HG02973 (cell line): ENCODE data around the gene MRPS15.
"Not testable (repeated sequence)": the region's sequence is repeated elsewhere in the genome, so short reads cannot be mapped to it uniquely, and the experiment has no call there.

Experiments
- ATAC-seq: cut with Tn5 transposase; IDR thresholded peaks from one replicate; pipeline ENCODE4 v1.9.1; 2021; ENCODE audit warnings: moderate library complexity; ENCODE audit not compliant: unreplicated experiment

The MRPS15 gene

DNA sequence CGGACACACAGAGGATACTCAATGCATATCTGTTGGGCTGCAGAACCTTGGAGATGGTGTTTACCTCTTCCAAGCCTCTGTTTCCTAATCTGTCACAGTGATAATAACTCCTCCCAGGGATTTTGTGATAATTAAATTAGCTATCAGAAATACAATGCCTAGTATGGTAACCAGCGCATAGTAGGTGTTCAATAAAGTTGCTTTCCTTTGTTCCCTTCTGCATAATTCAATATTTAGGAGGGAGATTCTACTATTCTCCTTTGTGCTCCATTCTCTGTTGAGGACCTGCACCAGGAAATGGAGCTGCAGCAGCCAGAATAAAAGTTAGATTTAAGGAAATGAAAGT, 21.9 kb upstream of the MRPS15 start:
- no peak for ATAC-seq

DNA sequence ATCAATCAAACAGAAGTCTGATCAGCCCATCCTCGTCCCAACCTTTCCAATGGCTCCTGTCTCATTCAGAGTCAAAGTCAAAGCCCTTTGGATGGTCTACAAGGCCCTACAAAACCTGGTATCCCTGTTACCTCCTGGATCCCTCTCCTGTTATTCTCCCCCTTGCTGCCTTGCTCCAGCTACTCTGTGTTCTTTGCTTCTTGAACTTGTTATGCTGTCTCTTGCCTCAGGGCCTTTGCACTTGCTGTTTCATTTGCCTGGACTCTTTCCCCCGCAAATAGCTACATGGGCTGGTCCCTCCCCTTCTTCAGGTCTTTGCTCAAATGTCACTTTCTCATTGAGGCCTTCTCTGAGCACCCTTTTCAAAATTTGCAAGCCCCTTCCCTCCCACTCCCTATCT, 19.9 kb upstream of the MRPS15 start:
- ATAC-seq, result no peak

DNA sequence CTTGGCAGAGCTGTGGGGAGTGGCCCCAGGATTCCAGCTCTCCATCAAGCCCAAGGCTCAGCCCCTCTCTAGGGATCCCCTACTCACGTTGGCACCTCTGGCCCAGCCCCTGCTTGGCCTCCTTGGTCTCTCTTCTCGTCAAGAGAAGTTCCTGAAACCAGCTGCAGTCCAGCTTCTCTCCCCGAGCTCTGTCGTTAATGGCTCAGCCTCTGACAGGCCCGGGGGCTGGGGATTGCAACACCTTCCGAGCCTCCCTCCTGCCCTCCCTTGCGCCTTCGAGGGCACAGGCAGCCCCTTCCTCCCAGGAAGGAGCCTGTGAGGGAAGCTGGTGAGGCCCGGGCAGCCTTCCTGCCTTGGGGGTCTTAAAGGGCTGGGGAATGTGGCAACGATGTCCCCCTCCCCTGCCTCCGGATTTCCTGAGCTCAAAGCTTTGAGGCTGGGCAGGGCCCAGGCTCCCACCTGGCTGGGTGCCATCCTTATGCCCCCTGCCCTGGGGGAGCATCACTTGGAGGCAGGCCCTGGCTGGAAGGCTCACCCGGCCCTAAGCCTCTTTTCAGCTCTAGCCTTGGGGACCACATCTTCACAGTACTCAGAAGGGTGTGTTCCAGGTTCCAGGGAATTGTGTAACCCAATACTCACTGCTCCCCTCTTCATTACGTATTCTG, 18.7 kb upstream of the MRPS15 start, which contains the start of gene CSF3R:
Gene CSF3R (minus strand): TSS at position 190 of the 665 bp plus-strand sequence. CDS start 3,417 bp downstream, outside the sequence.
- ATAC-seq, result no peak

DNA sequence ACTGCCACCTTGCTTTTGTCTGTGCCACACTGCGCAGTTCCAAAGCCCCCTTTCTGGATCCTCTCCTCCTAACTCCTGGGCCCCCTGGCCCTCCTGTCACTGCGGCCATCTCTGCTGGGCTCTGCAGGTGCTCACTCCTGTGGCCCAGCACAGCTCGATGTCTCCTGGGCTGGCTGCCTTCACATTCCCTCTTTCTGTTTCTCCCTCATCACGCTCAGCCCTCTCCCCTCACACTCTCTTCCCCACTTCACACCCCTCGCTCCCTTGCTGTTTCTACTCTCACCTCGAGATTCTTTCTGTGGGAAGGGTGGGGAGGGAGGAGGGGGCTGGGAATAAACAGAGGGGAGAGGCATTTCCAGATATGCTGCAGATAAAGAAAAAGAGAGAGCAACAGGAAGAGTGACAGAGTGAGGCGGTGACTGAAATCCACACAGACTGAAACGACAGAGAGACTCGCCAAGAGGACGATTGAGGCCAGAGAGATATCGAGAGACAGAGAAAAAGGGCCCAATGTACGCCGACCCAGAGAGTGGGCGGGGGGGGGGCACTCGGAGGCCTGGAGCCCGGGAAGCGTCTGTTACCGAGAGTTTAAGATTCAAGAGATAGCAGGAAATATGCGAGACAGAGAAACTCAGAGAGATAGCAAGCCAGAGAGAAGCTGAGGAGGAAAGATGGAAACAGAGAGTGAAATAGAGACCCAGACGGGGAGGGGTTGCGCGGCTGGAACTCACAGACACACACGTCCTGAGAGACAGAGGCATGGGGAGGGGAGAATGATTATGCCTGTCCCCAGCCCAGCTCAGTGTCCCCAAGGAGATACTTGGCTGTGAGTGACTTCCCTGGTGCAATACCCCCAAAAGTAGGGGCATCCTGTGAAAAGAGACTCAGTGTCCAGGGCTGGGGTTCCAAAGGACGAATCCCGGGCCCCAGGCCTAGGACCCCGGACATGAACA, 17.9 kb upstream of the MRPS15 start:
- no peak for ATAC-seq

DNA sequence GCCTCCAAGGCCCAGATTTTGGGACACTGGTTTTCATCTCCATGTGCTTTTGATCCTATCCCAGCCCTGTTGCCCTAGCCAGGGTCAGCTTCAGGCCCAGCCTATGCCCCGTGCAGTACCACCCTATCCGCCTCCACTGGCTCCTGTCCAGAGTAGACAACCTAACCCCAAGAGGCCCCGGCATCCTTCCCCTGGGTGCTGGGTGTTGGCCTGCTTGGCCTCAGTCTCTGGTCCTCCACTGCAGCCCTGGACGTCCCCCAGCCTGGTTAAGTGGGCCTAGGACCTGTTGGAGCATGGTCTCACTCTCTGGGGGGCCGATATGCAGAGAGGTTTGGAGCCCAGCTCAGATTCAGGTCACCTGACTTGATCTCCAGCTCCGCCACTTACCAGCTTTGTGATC, 16.9 kb upstream of the MRPS15 start:
- no peak for ATAC-seq

DNA sequence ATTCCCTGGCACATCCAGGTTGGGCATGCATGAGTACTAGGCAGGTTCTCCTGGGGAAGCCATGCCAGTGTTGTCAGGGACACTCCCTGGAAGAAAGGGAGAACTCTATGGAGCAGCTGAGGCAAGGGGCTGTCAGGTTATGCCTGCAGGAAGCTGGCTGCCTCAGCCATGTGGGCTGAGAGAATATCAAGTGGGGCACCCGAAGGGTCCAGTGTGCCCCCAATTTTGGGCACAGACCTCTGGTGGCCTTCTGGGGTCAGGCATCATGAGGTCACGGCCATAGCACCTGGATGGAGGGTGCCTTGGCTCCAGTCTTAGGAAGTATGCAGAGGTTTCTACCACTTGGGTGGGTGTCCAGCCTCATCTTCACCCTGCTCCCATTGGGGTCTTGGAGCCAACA, 16.0 kb upstream of the MRPS15 start:
- ATAC-seq, result no peak

DNA sequence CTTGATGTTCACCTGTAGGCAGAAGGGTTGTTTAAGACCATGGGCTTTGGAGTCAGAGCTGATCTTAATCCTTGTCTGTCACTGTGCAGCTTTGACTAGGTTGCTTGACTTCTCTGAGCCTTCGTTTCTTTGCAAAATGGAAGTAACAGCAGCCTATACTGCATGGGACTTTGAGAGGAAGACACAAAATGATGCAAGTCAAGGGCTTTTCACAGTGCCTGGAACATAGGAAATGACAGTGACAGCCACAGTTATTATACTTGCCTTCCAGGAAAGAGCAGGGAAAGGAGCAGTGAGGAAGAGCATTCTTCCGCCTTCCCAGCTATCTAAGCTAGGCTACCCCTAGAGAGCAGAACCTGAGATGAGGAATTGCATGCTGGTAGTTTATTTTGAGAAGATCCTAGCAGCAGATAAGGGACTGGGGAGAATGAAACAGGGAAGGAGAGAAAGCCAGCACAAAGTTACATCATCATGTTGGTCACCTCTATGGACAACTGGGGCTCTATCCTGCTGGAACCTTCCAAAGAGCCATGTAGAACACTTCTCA, 15.4 kb upstream of the MRPS15 start:
- ATAC-seq, result no peak

DNA sequence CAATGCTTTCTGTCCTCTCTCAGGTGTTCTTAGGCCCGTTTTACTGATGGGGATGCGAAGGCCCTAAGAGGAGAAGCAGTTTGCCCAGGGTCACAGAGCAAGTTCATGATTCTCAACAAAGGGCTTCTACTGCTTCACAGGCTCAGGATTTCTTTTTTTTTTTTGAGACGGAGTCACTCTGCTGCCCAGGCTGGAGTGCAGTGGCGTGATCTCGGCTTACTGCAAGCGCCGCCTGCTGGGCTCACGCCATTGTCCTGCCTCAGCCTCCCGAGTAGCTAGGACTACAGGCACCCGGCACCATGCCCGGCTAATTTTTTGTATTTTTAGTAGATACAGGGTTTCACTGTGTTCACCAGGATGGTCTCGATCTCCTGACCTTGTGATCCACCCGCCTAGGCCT, 13.4 kb upstream of the MRPS15 start:
- not testable (repeated sequence) for ATAC-seq

DNA sequence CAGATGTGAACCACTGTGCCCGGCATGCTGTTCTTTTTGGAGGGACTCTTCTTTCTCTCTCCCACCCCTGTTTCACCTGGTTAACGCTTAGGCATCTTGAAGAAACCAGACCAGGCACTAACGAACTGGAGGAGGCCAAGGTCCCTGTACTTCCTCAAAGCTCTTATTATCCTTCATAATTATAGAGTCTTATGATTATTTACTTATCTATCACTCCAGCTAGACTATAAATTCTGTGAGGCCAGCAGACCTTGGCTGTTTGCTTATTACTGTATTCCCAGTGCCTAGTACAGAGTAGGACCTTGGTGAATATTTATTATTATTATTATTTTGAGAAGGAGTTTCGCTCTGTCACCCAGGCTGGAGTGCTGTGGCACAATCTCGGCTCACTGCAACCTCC, 12.8 kb upstream of the MRPS15 start:
- ATAC-seq, result no peak

DNA sequence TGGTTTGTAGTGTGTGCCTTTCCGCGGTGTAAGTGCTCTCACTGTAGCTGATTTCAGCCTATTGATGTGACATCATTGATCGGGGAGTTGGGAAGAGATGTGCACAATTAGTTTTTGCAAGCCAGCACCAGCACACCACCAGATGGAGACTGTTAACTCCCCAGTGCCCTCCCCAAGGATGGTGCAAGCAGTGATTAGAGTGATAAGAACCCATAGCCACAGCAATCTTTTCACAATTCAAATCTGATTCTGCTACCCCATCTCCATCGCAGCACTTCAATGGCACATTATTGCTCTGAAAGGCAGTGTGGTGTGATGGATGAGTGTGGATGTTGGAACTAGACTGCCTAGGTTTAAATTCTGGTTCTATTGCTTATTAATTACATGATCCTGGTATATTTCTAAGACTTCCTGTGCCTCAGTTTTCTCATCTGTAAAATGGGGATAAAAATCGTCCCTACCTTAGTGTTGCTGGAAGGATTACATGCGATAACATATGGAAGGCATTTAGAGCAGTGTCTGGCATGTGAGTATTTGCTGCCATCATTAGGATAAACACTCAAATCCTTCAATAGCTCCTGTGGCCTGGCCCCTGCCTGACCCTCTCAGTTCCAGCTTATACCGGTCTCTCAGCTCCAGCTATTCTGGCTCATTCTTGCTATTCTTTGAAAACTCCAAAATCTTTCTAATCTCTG, 11.9 kb upstream of the MRPS15 start:
- ATAC-seq, result no peak

DNA sequence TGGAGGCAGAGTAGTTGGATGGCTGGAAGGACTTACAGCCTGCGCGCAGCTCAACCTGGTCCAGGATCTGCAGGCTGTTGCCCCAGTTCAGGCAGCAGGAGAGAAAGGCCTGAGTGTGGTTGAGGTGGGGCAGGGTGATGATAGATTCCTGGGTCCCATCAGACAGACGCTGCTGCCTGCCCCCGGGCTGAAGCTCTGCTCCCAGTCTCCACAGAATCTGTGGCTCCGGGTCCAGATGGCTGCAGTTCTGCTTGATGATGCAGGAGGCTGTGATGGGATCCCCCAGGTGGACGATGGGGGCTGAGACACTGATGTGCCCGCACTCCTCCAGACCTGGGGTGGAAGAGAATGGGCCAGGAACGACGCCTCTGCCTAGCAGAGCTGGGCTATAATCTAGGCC, 11.2 kb upstream of the MRPS15 start:
- ATAC-seq, result no peak

DNA sequence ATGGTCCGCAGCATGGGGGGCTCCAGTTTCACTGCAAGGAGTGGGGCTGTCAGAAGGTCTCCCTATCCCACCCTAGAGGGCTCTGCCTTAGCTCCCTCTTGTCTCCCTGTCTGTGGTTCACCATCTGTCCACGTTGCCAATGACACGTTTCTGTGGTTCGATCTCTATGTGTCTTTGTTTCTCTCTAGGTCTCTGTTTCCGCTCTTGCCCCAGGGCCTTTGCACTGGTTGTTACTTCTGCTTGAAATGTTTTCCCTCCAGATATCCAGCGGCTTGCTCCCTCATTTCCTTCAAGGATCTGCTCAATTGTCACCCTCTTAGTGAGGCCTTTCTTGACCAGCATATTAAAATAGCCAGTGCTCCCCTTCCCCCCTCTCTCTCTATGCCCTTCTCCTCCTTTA, 8.5 kb upstream of the MRPS15 start:
- no peak for ATAC-seq

DNA sequence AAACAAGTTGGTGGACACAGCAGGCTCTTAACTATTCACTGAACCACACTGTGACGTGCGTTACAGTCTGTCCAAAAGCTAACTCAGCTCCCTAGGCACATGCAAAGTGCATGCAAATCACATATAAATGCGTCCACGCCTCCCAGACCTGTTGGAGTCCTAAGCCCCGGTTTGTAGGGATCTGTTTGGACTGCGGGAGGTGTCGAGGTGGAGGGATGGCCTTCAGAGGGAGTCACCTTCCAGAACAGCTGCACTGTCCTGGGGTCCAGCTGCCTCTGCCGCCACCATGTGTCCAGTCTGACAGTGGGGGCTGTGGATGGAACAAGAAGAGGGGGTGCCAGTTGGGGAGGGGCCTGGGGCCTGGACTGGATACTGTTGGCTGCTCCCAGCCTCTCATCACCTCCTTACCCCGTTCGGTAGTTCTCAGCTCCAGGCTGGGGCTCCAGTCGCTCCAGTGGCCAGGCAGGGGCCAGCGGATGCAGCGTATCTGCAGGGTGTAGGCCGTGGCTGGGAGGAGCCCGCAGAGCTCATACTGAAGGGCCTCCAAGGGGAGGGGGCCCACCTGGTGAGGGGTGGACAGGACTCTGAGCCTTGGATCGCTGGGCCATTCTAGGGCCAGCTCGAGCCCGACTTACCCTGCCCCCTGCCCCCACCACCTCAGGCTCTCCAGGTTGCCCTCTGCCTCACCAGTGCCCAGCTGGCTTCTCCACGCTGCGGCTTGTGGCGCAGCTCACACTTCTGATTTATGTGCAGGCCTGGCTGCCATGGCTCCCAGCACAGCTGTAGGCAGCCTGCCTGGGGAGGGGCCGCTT, 7.9 kb upstream of the MRPS15 start:
- ATAC-seq, result no peak

DNA sequence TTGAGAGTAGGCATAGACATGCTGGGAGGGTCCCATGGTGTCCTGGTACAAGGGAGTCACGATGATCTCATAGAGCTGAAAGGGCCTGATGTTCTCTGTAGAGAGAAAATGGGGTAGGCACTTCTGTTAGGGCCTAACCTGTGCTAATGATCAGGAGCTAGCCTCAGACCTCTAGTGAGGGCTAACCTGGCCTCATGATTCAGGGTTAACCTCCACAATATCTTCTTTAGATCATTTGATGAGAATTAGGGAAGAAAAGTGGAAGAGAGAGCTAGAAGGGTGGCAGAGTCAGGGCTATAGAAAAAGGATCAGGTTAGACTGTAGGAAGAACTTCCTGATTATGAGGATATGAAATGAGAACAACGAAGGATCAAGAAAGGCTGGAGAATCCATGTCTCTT, 5.0 kb upstream of the MRPS15 start:
- no peak for ATAC-seq

DNA sequence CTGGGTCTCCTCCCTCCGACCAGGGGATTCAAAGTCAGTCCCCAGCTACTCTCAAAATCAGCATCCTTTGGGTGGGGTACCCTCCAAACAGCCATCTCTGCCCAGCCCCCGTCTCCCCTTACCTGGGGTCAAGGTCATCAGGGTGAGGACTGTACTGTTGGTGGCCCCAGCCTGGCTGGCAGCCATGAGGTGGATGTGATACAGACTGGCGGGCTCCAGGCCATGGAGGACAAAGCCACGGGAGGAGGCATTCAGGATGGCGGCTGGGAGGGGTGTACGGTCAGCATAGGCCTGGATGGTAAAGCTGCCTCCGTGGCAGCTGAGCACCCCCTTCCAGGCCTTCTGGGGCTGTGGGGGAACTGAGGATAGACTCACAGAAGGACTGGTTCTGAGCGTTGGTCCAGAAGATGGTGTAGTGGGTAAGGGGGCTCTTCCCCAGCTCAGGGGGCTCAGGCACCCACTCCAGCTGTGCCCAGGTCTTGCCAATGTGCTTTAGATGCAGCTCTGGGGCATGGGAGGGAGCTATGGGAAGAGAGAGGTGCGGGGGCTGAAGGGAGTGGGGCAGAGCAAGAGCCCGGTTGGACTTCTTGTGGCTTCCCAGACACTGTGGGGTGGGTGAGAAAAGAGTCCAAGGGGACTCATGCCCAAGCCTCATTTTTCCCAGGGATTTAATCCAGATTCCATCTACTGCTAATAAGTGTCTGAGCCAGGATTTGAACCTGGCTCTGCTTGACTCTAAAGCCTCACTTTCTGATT, 3.7 kb upstream of the MRPS15 start:
- ATAC-seq, result no peak

DNA sequence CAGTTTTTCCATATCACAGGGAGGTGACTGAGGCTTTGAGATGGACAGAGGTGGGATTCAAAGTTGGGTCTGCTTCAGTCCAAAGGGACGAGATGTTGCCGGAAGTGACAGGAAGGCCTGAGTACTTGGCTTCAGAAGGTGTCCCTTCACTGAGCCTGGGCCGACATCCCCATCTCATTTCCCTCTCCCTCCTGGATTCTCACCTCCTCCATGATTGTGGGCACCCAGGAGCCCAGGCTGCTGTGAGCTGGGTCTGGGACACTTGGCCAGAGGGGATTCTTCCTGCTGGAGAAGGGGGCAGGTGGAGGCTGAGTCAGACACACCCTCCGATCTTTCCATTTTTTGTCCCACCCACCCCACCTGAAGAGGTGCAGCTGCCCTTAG, 2.8 kb upstream of the MRPS15 start:
- ATAC-seq, result no peak

DNA sequence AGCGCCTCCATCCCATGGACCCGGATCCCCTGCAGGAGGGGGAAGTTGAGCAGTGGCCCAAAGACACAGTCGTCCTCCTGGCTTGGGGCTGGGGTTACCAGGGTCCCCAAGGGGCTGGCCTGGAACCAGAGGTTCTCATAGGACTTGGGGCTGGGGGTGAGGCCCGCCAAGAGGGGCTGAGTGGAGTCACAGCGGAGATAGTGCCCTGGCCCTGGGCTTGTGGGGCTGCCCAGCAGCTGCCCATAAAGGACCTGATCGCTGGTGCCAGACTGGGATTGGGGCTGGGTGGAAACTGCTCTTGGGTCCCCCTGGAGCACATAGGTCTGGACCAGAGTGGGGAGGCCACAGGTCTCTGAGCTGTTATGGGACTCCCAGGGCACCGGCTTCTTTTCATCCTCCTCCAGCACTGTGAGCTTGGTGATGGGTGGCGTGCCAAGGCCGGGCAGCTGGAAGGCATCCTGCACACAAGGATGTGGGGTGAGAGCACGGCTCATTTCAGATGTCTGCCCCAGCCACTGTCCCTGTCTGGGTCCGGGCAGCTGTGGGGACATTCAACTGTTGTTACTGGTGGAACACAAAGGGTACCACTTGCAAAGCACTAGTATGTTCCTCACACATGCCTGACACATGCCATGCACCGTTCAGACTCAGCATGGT, 2.3 kb upstream of the MRPS15 start:
- no peak for ATAC-seq

DNA sequence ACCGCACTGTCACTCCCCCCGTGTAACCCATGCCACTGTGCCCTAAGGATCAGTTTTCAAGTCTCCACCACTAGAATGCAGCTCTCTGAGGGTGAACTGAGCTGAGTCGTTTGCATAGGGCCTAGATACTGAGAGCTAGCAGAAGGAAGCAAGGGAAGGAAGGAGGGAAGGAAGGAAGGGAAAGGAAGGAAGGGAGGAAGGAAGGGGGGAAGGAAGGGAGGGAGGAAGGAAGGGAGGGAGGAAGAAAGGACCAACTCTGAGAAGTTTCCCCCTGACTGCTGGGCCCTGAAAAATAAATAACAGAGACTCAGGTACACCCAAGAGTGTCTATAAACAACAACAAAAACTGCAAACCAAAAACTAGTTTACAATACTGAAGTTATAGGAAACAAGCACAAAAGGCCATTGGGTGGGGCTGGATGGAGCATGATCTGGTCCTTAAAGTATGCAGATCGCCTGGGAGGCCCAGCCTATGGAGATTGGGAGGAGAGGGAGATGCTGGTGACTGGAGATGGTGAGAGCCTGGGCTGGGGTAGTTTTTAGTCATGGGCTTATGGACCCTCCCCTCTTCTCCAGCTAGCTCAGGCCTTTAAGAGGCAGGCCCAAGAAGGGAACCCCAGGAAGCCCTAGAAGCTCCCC, 1.7 kb upstream of the MRPS15 start:
- ATAC-seq, result no peak
